Sigmoid colon (tissue), 4 donors: ENCODE data around the gene KLF1.

Experiments used
- EP300 ChIP-seq, 4 donors: sonication (generic); formaldehyde crosslinking; IDR thresholded peaks; one replicate each; pipeline ENCODE4 v1.6.1; 2017; ENCODE audit warnings: antibody characterized with exemption in 4 of 4
- TF ChIP-seq, protein P1 (sequence below), 4 experiments: fragments of 450-650 bp in 3 of 4; fragments of 200-600 bp in 1 of 4; IDR thresholded peaks; one replicate each; pipeline ENCODE4 v1.5.1; 2016 to 2019; ENCODE audit warnings: antibody characterized with exemption in 4 of 4, mild to moderate bottlenecking in 3 of 4, moderate library complexity in 2 of 4

- TF ChIP-seq, protein P1, sequence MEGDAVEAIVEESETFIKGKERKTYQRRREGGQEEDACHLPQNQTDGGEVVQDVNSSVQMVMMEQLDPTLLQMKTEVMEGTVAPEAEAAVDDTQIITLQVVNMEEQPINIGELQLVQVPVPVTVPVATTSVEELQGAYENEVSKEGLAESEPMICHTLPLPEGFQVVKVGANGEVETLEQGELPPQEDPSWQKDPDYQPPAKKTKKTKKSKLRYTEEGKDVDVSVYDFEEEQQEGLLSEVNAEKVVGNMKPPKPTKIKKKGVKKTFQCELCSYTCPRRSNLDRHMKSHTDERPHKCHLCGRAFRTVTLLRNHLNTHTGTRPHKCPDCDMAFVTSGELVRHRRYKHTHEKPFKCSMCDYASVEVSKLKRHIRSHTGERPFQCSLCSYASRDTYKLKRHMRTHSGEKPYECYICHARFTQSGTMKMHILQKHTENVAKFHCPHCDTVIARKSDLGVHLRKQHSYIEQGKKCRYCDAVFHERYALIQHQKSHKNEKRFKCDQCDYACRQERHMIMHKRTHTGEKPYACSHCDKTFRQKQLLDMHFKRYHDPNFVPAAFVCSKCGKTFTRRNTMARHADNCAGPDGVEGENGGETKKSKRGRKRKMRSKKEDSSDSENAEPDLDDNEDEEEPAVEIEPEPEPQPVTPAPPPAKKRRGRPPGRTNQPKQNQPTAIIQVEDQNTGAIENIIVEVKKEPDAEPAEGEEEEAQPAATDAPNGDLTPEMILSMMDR (IDR thresholded peaks at IDR 0.05): no peak
- no peak for TF ChIP-seq EP300 (IDR thresholded peaks at IDR 0.05)
Observed at GRCh38 chr19:12871681-12872080, 15.3 kb downstream of the KLF1 start.
